GM23338 (cell line): ENCODE measurements around the gene CYS1. TPM values are rescaled to one million over a fixed set of nuclear protein-coding genes. Genes with fewer than 3 reads are reported as not detected.
A peak's percentile ranks its signal among the peaks of the same experiment; 100 is the strongest.

Source experiments
- ATAC-seq: fragments of 200-7000 bp; cut with Tn5 transposase; 3 replicates; pipeline ENCODE4 v1.9.1; 2020
- DNase-seq: peaks from one replicate; pipeline ENCODE4 v3.0.0-alpha.2; 2015; ENCODE audit warnings: low spot score
- H2AFZ ChIP-seq: fragments of 200-600 bp; sonication (generic); 2 replicates; pipeline ENCODE4 v1.8.0; 2016; ENCODE audit warnings: antibody characterized with exemption, mild to moderate bottlenecking, moderate library complexity
- H3F3A ChIP-seq: fragments of 200-600 bp; sonication (generic); replicated peaks from 2 replicates; pipeline ENCODE4 v1.8.0; 2017; ENCODE audit warnings: antibody characterized with exemption, mixed run types, low read depth
- H3K27ac ChIP-seq: fragments of 200-600 bp; sonication (generic); 2 replicates; pipeline ENCODE4 v1.6.1; 2016; ENCODE audit warnings: low read depth
- H3K27me3 ChIP-seq: fragments of 200-600 bp; sonication (generic); 2 replicates; pipeline ENCODE4 v1.8.0; 2016; ENCODE audit warnings: mild to moderate bottlenecking, mixed run types, moderate library complexity; ENCODE audit not compliant: insufficient read depth
- H3K36me3 ChIP-seq: fragments of 200-600 bp; sonication (generic); 2 replicates; pipeline ENCODE4 v1.8.0; 2016; ENCODE audit warnings: mild to moderate bottlenecking; ENCODE audit not compliant: insufficient read depth
- H3K4me1 ChIP-seq: fragments of 200-600 bp; sonication (generic); 2 replicates; pipeline ENCODE4 v1.8.0; 2016; ENCODE audit warnings: mild to moderate bottlenecking, moderate library complexity; ENCODE audit not compliant: insufficient read depth
- H3K4me2 ChIP-seq: fragments of 200-600 bp; sonication (generic); 2 replicates; pipeline ENCODE4 v1.7.1; 2017; ENCODE audit warnings: mixed run types
- H3K4me3 ChIP-seq: fragments of 200-600 bp; sonication (generic); 2 replicates; pipeline ENCODE4 v1.6.1; 2016; ENCODE audit warnings: mixed run types
- H3K79me2 ChIP-seq: fragments of 200-600 bp; sonication (generic); replicated peaks from 2 replicates; pipeline ENCODE4 v1.8.0; 2017; ENCODE audit warnings: mild to moderate bottlenecking; ENCODE audit not compliant: insufficient read depth
- H3K9me2 ChIP-seq: fragments of 200-600 bp; sonication (generic); 2 replicates; pipeline ENCODE4 v1.8.0; 2017; ENCODE audit not compliant: insufficient read depth
- H4K20me1 ChIP-seq: fragments of 200-600 bp; sonication (generic); replicated peaks from 2 replicates; pipeline ENCODE4 v1.8.0; 2017; ENCODE audit warnings: mild to moderate bottlenecking; ENCODE audit not compliant: insufficient read depth
- H3K27ac Mint-ChIP-seq: 2 replicates; pipeline ENCODE4 v1.8.0; 2020; ENCODE audit warnings: inconsistent platforms, mild to moderate bottlenecking, moderate library complexity, mixed read lengths
- H3K27me3 Mint-ChIP-seq: 3 replicates; pipeline ENCODE4 v1.8.0; 2022; ENCODE audit warnings: low read depth, mild to moderate bottlenecking, moderate library complexity, mixed read lengths, inconsistent platforms; ENCODE audit not compliant: insufficient read depth, poor library complexity
- H3K36me3 Mint-ChIP-seq: 3 replicates; pipeline ENCODE4 v1.8.0; 2021; ENCODE audit warnings: low read depth, mild to moderate bottlenecking, inconsistent platforms, moderate library complexity, mixed read lengths
- H3K4me1 Mint-ChIP-seq: 3 replicates; pipeline ENCODE4 v1.8.0; 2020; ENCODE audit warnings: mild to moderate bottlenecking, inconsistent platforms, mixed read lengths
- H3K4me3 Mint-ChIP-seq: 3 replicates; pipeline ENCODE4 v1.8.0; 2021; ENCODE audit warnings: moderate library complexity, mild to moderate bottlenecking, inconsistent platforms, mixed read lengths
- H3K9me3 Mint-ChIP-seq: 3 replicates; pipeline ENCODE4 v1.8.0; 2020; ENCODE audit warnings: moderate library complexity, mild to moderate bottlenecking, inconsistent platforms, mixed read lengths
- CTCF ChIP-seq, 2 experiments: fragments of 200-600 bp in 1 of 2; sonication (generic) in 1 of 2; conservative IDR thresholded peaks; 2 replicates each; pipeline versions ENCODE4 v1.5.1 to v1.6.1; 2016 to 2017; ENCODE audit warnings: antibody characterized with exemption in 2 of 2, low read depth in 2 of 2, mild to moderate bottlenecking in 2 of 2, moderate library complexity in 1 of 2
- ZNF114 ChIP-seq: fragments of 250-450 bp; sonication (Bioruptor Pico); IDR thresholded peaks from 2 replicates; pipeline ENCODE4 v1.5.0; 2020; ENCODE audit warnings: mild to moderate bottlenecking, moderate library complexity
- ZNF462 ChIP-seq: fragments of 250-450 bp; sonication (Bioruptor Pico); IDR thresholded peaks from 2 replicates; pipeline ENCODE4 v1.5.0; 2020; ENCODE audit warnings: mild to moderate bottlenecking, moderate library complexity
- polyA plus RNA-seq: library from polyadenylated mRNA; unstranded; fragments of >200 nt; fragmentation: Nextera tagmentation; extraction: Ambion mirVana; gene quantifications from 2 replicates; pipeline ENCODE4 v1.2.1, GENCODE V29; 2016
- total RNA-seq: library from RNA; depleted of rRNA; stranded (reverse); fragments of >200 nt; shearing (Covaris generic); gene quantifications from 2 replicates; pipeline ENCODE4 v1.2.3, GENCODE V29; 2014

The CYS1 gene
- total and polyA plus RNA-seq, 2 experiments from 2014 or later = 0.31 to 0.32 TPM

- no peak for TF ChIP-seq ZNF462 (CRISPR knock-in tag)
These were observed 53.2 kb downstream of the CYS1 start (continued) for GRCh38 chr2:10026940-10027569.

GRCh38 chr2:10022966-10023662, 57.1 kb downstream of the CYS1 start:
- no peaks in the 10 kb centered on the region for H3K36me3 ChIP-seq
- no peak for DNase-seq
- Mint-ChIP-seq H3K36me3 (no peaks in the 10 kb centered on the region), H3K9me3 (no peaks in the 10 kb centered on the region), H3K27ac (no peak overlapping the region), H3K27me3 (peaks cover 4% of the 10 kb centered on the region), H3K4me1 (no peaks in the 10 kb centered on the region), H3K4me3 (no peak overlapping the region)
- no peaks in the 10 kb centered on the region for H4K20me1 ChIP-seq
- H3K4me3 ChIP-seq = no peak overlapping the region
- H3K9me2 ChIP-seq = no peaks in the 10 kb centered on the region
- H2AFZ ChIP-seq = no peak overlapping the region
- H3K27ac ChIP-seq = no peak overlapping the region
- H3K4me2 ChIP-seq = no peak overlapping the region
- peak; percentile 53 for ATAC-seq
- no peaks in the 10 kb centered on the region for H3K27me3 ChIP-seq
- H3K4me1 ChIP-seq = no peaks in the 10 kb centered on the region
- no peak for TF ChIP-seq ZNF114 (CRISPR knock-in tag)
- peak; percentile 17 to 53; a peak in 3 of 4 replicates for TF ChIP-seq CTCF (conservative IDR thresholded peaks at IDR 0.05; ENCODE audit: low read depth in 2 of 2)
- no peaks in the 10 kb centered on the region for H3K79me2 ChIP-seq
- no peaks in the 10 kb centered on the region for H3F3A ChIP-seq
